Muscle layer of colon (tissue), 2 donors: ENCODE results near the gene RELN.

Source experiments
- H3K27ac ChIP-seq: one replicate; pipeline ENCODE4 v1.7.0; 2013; ENCODE audit warnings: low read depth, mild to moderate bottlenecking, low read length, moderate library complexity
- H3K27me3 ChIP-seq, 2 donors: one replicate each; pipeline ENCODE4 v1.7.0; 2013; ENCODE audit warnings: low read length in 2 of 2, mild to moderate bottlenecking in 2 of 2; ENCODE audit not compliant: insufficient read depth in 2 of 2, control insufficient read depth in 1 of 2
- H3K36me3 ChIP-seq: one replicate; pipeline ENCODE4 v1.7.0; 2013; ENCODE audit warnings: mild to moderate bottlenecking, low read length; ENCODE audit not compliant: insufficient read depth
- H3K4me1 ChIP-seq: one replicate; pipeline ENCODE4 v1.7.0; 2013; ENCODE audit warnings: mild to moderate bottlenecking, low read length; ENCODE audit not compliant: insufficient read depth
- H3K4me3 ChIP-seq, 2 donors: one replicate each; pipeline ENCODE4 v1.7.0; 2013; ENCODE audit warnings: low read length in 2 of 2, low read depth in 1 of 2, mild to moderate bottlenecking in 1 of 2, moderate library complexity in 1 of 2
- H3K9ac ChIP-seq: one replicate; pipeline ENCODE4 v1.7.0; 2013; ENCODE audit warnings: low read length
- H3K9me3 ChIP-seq: one replicate; pipeline ENCODE4 v1.7.0; 2013; ENCODE audit warnings: mild to moderate bottlenecking, low read length
- donor health status: abdominal sarcoma.
- donor health status: Adenocarcinoma of cecum.

RELN gene

DNA sequence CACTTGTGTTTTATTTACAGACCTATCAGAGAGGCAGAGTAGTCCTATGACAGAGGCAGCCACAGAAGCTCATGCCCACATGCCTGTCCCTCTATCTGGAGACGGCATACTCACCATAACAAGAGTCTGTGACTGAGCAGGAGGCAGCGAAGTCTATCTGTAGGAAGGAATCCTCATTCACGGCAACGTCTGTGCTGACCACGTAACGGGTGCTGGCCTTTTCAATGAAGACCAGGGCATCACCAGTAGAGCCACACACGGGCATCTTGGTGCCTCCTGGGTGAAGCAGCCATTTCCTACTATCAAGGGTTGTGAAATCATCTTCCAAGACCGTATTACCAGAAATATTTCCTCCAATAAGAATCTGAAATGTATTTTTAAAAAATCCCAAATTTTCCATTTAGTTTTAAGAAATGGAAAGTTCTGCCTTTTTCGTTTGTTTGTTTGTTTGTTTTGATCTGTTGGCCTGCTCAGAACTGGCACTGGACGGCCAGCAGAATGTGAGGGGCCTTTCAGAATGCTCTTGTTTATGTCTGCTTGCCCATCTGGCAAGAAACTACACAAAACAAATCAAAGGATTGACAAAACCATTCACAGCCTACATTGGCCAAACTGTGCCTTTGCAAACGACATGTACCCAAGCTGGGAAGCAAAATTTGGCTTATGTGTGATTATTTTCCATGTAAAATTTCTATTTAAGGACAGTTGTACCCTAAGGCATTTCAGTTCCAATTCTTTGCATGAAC is 450.3 kb downstream of the RELN start:
- Histone ChIP-seq H3K9me3 (no peaks in the 10 kb centered on the region), H3K4me3 (no peak overlapping the region), H3K36me3 (no peaks in the 10 kb centered on the region), H3K27me3 (no peaks in the 10 kb centered on the region), H3K27ac (no peak overlapping the region), H3K9ac (no peak overlapping the region), H3K4me1 (peaks cover 6% of the 10 kb centered on the region)

GRCh38 chr7:103533761-103534160 is 455.7 kb downstream of the RELN start:
- H3K27ac ChIP-seq: no peak overlapping the region
- H3K4me3 ChIP-seq: no peak overlapping the region

GRCh38 chr7:103532955-103533354 is 456.5 kb downstream of the RELN start:
- no peak overlapping the region for H3K9ac ChIP-seq
- H3K9me3 ChIP-seq: no peaks in the 10 kb centered on the region
- no peaks in the 10 kb centered on the region for H3K4me1 ChIP-seq
- H3K4me3 ChIP-seq: no peak overlapping the region
- no peaks in the 10 kb centered on the region for H3K36me3 ChIP-seq
- no peak overlapping the region for H3K27ac ChIP-seq
- no peaks in the 10 kb centered on the region for H3K27me3 ChIP-seq

More at GRCh38 chr7:103533761-103534160, 455.7 kb downstream of the RELN start:
- no peaks in the 10 kb centered on the region for H3K4me1 ChIP-seq
- H3K9ac ChIP-seq: no peak overlapping the region
- no peaks in the 10 kb centered on the region for H3K36me3 ChIP-seq
- no peaks in the 10 kb centered on the region for H3K27me3 ChIP-seq
- H3K9me3 ChIP-seq: no peaks in the 10 kb centered on the region

DNA sequence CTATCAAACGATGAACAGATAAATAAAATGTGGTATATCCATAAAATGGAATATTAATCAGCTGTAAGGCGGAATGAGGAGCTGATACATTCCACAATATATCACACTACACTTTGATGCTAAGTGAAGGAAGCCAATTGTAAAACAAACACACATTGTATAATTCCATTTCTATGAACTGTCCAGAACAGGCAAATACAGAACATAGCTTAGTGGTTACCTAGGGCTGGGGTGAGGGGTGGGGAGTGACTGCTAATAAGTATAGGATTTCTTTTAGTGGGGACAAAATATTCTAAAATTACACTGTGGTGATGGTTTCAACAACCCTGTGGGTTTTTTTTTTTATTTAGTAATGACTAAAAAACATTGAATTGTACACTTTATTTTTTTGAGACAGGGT is 461.3 kb downstream of the RELN start:
- no peaks in the 10 kb centered on the region for H3K9me3 ChIP-seq
- no peak overlapping the region for H3K9ac ChIP-seq
- no peaks in the 10 kb centered on the region for H3K4me1 ChIP-seq
- no peak overlapping the region for H3K27ac ChIP-seq
- no peak overlapping the region for H3K4me3 ChIP-seq
- no peaks in the 10 kb centered on the region for H3K36me3 ChIP-seq
- no peaks in the 10 kb centered on the region for H3K27me3 ChIP-seq

- H3K27me3 ChIP-seq: no peaks in the 10 kb centered on the region
- no peaks in the 10 kb centered on the region for H3K4me1 ChIP-seq
Measured at GRCh38 chr7:103525937-103526336, 463.5 kb downstream of the RELN start.

GRCh38 chr7:103524042-103524907 is 465.2 kb downstream of the RELN start:
- Histone ChIP-seq H3K4me1 (no peaks in the 10 kb centered on the region), H3K36me3 (no peaks in the 10 kb centered on the region), H3K9me3 (no peaks in the 10 kb centered on the region), H3K9ac (no peak overlapping the region), H3K27me3 (no peaks in the 10 kb centered on the region), H3K4me3 (no peak overlapping the region), H3K27ac (no peak overlapping the region)

More at GRCh38 chr7:103525937-103526336, 463.5 kb downstream of the RELN start:
- Histone ChIP-seq H3K9me3 (no peaks in the 10 kb centered on the region), H3K27ac (no peak overlapping the region), H3K4me3 (no peak overlapping the region), H3K9ac (no peak overlapping the region), H3K36me3 (no peaks in the 10 kb centered on the region)

DNA sequence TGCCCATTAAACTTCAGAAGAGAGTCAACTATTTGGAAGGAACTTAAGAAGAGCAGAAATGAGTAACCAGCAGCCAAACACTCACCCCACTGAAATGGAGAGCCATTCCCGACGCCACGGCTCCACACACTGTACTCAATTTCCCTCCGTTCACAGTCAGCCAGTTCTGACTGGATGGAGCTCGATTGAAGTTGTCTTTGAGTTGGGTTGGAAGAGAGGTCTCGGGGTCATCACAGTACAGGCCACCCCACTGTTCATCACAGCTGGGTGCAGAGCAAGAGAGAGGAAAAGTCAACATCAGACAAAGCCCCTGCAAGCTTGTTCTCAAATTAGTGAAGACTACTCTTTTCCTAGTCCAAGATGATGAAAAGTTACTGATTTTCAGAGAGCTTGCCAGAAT is 467.5 kb downstream of the RELN start:
- H3K9me3 ChIP-seq: no peaks in the 10 kb centered on the region
- H3K4me3 ChIP-seq: no peak overlapping the region
- no peak overlapping the region for H3K9ac ChIP-seq
- no peaks in the 10 kb centered on the region for H3K36me3 ChIP-seq
- H3K27ac ChIP-seq: no peak overlapping the region
- no peaks in the 10 kb centered on the region for H3K4me1 ChIP-seq
- H3K27me3 ChIP-seq: no peaks in the 10 kb centered on the region

- Histone ChIP-seq H3K27ac (no peak overlapping the region), H3K36me3 (no peaks in the 10 kb centered on the region), H3K27me3 (no peaks in the 10 kb centered on the region), H3K4me3 (no peak overlapping the region), H3K9me3 (no peaks in the 10 kb centered on the region), H3K4me1 (no peaks in the 10 kb centered on the region), H3K9ac (no peak overlapping the region)
Measured at GRCh38 chr7:103504505-103505135, 484.8 kb downstream of the RELN start.

- no peaks in the 10 kb centered on the region for H3K27me3 ChIP-seq
- no peaks in the 10 kb centered on the region for H3K9me3 ChIP-seq
- H3K9ac ChIP-seq: no peak overlapping the region
- no peak overlapping the region for H3K27ac ChIP-seq
- no peaks in the 10 kb centered on the region for H3K36me3 ChIP-seq
- H3K4me3 ChIP-seq: no peak overlapping the region
- no peaks in the 10 kb centered on the region for H3K4me1 ChIP-seq
Measured at GRCh38 chr7:103501206-103501605, 488.3 kb downstream of the RELN start.

- Histone ChIP-seq H3K4me3 (no peak overlapping the region), H3K36me3 (no peaks in the 10 kb centered on the region)
Measured at GRCh38 chr7:103499976-103500375, 489.5 kb downstream of the RELN start.

GRCh38 chr7:103487419-103487818 is 502.0 kb downstream of the RELN start:
- no peaks in the 10 kb centered on the region for H3K27me3 ChIP-seq
- no peak overlapping the region for H3K27ac ChIP-seq
- H3K4me1 ChIP-seq: no peaks in the 10 kb centered on the region
- H3K36me3 ChIP-seq: no peaks in the 10 kb centered on the region
- no peak overlapping the region for H3K4me3 ChIP-seq
- H3K9me3 ChIP-seq: no peaks in the 10 kb centered on the region
- H3K9ac ChIP-seq: no peak overlapping the region

More at GRCh38 chr7:103499976-103500375, 489.5 kb downstream of the RELN start:
- Histone ChIP-seq H3K27me3 (no peaks in the 10 kb centered on the region), H3K9ac (no peak overlapping the region), H3K27ac (no peak overlapping the region), H3K9me3 (no peaks in the 10 kb centered on the region), H3K4me1 (no peaks in the 10 kb centered on the region)
